ENCODE data around the gene SIAH2. TPM values are rescaled to one million over a fixed set of nuclear protein-coding genes. Genes with fewer than 3 reads are reported as not detected.

Gene SIAH2
- polyA plus RNA-seq, 4 donors = 14.5 to 20.0 (median 16.3) TPM

DNA sequence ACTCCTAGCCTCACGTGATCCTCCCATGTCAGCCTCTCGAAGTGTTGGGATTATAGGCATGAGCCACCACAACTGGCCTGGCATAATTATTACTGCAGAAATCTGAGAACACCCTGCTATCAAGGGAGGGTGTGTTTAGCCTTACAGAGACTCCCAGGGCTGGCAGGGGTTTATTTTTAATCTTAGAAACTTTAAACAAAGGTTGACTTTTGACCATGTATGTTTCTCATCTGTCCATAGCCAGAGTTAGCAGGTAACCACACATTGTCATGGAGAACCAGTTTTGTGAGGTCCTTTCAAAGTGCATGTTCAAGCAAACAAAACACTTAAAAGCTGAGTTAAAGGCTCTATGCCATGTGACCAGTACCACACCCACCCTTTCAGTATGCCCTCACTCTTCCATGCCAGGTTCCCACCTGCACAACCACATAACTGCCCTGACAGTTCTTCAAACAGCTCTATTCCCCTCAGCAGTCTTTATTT, 11.1 kb downstream of the SIAH2 start:
- DNase-seq (peak; percentile 73 to 82), FAIRE-seq (no peak)
- H3K4me3 ChIP-seq (ENCODE audit: low read depth in 1 of 3, low read length in 3 of 3) = no peak overlapping the region
- H3K9me3 ChIP-seq (ENCODE audit: control insufficient read depth in 2 of 2, insufficient read depth in 1 of 2, low read depth in 1 of 2, low read length in 1 of 2) = no peaks in the 10 kb centered on the region
- H3K27me3 ChIP-seq (ENCODE audit: control insufficient read depth in 3 of 3, insufficient read depth in 3 of 3, low read length in 3 of 3) = no peaks in the 10 kb centered on the region
- peaks cover 0 to 13% (median 0%) of the 10 kb centered on the region in 3 donors for H3K36me3 ChIP-seq (ENCODE audit: control insufficient read depth in 3 of 3, insufficient read depth in 2 of 3, low read depth in 1 of 3, low read length in 3 of 3)
- peaks cover 13 to 35% (median 17%) of the 10 kb centered on the region in 3 donors for H3K4me1 ChIP-seq (ENCODE audit: control insufficient read depth in 3 of 3, insufficient read depth in 2 of 3, low read depth in 1 of 3, low read length in 2 of 3)
- peak overlapping the region; percentile 32 to 49 (median 48) for H3K27ac ChIP-seq (ENCODE audit: low read depth in 1 of 3, low read length in 2 of 3)
- 23 to 60% (median 48%) methylated on average over 2 of the region's 2 CpGs for WGBS, 3 donors

DNA sequence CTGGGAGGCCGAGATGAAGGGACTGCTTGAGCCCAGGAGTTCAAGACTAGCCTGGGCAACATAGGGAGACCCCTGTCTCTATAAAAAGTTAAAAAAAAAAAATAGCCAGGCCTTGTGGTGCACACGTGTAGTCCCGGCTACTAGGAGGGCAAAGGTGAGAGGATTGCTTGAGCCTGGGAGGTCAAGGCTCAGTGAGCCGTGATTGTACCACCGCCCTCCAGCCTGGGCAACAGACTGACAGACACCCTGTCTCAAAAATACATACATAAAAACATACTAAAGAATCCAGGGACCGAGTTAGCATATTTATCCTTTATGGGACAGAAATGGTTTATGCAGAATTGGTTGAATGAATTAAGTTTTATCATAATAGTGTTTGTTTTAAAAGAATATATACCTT, 13.7 kb downstream of the SIAH2 start:
- FAIRE-seq = no peak
- H3K4me1 ChIP-seq (ENCODE audit: control insufficient read depth in 3 of 3, insufficient read depth in 2 of 3, low read depth in 1 of 3, low read length in 2 of 3) = peaks cover 8 to 31% (median 20%) of the 10 kb centered on the region in 3 donors
- DNase-seq = no peak
- H3K4me3 ChIP-seq (ENCODE audit: low read depth in 1 of 3, low read length in 3 of 3) = no peak overlapping the region
- H3K9me3 ChIP-seq (ENCODE audit: control insufficient read depth in 2 of 2, insufficient read depth in 1 of 2, low read depth in 1 of 2, low read length in 1 of 2) = no peaks in the 10 kb centered on the region
- H3K27me3 ChIP-seq (ENCODE audit: control insufficient read depth in 3 of 3, insufficient read depth in 3 of 3, low read length in 3 of 3) = no peaks in the 10 kb centered on the region
- WGBS, 3 donors = 36 to 66% (median 51%) methylated on average over 6 of the region's 6 CpGs
- peaks cover 0 to 13% (median 0%) of the 10 kb centered on the region in 3 donors for H3K36me3 ChIP-seq (ENCODE audit: control insufficient read depth in 3 of 3, insufficient read depth in 2 of 3, low read depth in 1 of 3, low read length in 3 of 3)
- no peak overlapping the region for H3K27ac ChIP-seq (ENCODE audit: low read depth in 1 of 3, low read length in 2 of 3)

DNA sequence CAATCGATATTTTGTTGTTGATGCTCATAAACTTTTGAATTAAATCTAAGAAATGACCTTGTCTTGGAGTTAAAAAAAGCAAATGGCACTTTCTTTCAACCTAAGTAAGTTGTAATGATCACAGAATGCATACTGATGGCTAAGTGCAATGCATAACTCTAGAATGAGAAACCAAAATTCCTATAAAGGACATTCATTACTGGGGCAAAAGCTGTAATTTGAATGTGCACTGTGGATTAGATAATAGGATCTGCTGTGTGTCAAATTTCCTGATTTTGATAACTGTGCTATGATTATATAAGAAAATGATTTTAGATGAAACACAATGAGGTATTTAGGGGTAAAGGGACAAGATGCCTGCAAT, 14.3 kb downstream of the SIAH2 start:
- H3K9me3 ChIP-seq (ENCODE audit: control insufficient read depth in 2 of 2, insufficient read depth in 1 of 2, low read depth in 1 of 2, low read length in 1 of 2) = no peaks in the 10 kb centered on the region
- FAIRE-seq (no peak), DNase-seq (no peak)
- 43 to 64% (median 50%) methylated on average over 1 of the region's 1 CpG for WGBS, 3 donors
- peaks cover 0 to 13% (median 0%) of the 10 kb centered on the region in 3 donors for H3K36me3 ChIP-seq (ENCODE audit: control insufficient read depth in 3 of 3, insufficient read depth in 2 of 3, low read depth in 1 of 3, low read length in 3 of 3)
- H3K27ac ChIP-seq (ENCODE audit: low read depth in 1 of 3, low read length in 2 of 3) = no peak overlapping the region
- H3K4me1 ChIP-seq (ENCODE audit: control insufficient read depth in 3 of 3, insufficient read depth in 2 of 3, low read depth in 1 of 3, low read length in 2 of 3) = peaks cover 12 to 31% (median 20%) of the 10 kb centered on the region in 3 donors
- H3K4me3 ChIP-seq (ENCODE audit: low read depth in 1 of 3, low read length in 3 of 3) = no peak overlapping the region
- no peaks in the 10 kb centered on the region for H3K27me3 ChIP-seq (ENCODE audit: control insufficient read depth in 3 of 3, insufficient read depth in 3 of 3, low read length in 3 of 3)

DNA sequence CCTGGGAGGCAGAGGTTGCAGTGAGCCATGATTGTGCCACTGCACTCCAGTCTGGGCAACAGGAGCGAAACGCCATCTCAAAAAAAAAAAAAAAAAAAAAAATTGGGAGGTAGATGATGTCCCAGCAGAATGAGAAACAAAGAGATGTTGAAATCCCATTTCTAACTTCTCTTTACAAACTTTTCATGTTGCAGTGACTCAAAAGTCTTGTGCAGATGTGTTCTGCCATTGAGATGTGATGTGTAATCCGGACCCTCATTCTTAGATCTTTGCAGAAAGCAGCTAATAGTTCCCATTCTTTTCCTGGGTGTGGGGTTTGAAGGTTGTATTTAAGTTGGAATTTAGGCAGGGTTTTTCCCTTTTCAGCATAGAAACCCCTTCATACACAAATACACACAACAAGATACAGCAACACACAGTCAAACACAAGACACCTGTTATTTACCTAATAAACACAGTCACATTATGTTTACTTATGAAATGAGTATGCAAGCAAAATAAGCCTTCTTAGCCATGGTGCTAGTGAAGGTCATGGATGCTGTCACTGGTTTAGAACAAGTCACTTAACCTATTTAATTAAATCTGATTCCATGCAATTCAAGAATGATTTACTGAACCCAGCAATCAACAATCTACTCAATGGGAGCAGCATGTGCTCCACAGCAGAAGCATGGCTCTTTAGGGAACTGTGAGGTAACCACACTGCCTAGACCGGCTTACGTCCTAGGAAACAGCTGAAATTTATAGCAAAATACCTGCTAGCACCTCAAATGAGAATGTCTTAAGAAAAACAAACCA, 14.9 kb downstream of the SIAH2 start:
- Histone ChIP-seq H3K36me3 (ENCODE audit: control insufficient read depth in 3 of 3, insufficient read depth in 2 of 3, low read depth in 1 of 3, low read length in 3 of 3) (peaks cover 0 to 10% (median 0%) of the 10 kb centered on the region in 3 donors), H3K9me3 (ENCODE audit: control insufficient read depth in 2 of 2, insufficient read depth in 1 of 2, low read depth in 1 of 2, low read length in 1 of 2) (no peaks in the 10 kb centered on the region), H3K27ac (ENCODE audit: low read depth in 1 of 3, low read length in 2 of 3) (no peak overlapping the region), H3K4me1 (ENCODE audit: control insufficient read depth in 3 of 3, insufficient read depth in 2 of 3, low read depth in 1 of 3, low read length in 2 of 3) (peaks cover 12 to 31% (median 20%) of the 10 kb centered on the region in 3 donors), H3K4me3 (ENCODE audit: low read depth in 1 of 3, low read length in 3 of 3) (no peak overlapping the region), H3K27me3 (ENCODE audit: control insufficient read depth in 3 of 3, insufficient read depth in 3 of 3, low read length in 3 of 3) (no peaks in the 10 kb centered on the region)
- 87 to 95% (median 90%) methylated on average over 5 of the region's 5 CpGs for WGBS, 3 donors
- no peak for DNase-seq
- FAIRE-seq = no peak

DNA sequence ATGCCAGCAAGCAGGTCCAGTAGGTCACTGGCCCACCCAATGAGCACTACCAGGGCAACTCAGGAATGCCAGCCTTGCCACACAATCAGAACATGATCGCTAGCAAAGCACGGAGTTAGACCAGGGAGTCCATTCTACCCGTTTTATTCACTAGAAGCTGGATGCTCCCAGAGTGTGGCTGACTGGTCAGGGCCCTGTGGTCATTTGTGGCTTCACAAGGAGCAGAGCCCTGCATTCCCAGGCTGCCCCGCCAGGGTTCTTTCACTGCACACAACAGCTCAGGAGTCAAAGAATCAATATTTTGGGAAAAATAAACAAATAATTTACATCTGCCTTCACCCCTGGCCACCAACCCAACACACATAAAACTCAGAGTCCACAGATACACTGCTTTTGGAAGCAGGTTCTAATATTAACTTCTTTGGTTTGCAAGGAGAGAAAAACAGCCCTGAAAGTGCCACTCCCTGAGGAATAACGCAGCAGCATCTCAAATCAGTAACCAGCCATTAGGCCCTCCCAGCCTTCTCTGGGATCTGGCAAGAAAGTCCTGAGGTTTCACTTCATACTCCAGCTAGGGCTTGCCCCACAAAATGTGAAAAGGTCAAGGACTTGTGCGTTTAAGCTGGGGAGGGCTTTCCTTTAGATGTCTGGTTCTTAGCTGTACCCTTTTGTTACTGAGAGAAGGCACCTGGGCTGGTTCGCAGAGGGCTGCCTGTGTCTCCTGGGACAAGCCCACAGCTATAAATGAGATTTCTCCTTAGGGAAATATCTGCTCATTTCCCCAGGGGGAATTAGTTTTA, 16.0 kb downstream of the SIAH2 start:
- H3K27me3 ChIP-seq (ENCODE audit: control insufficient read depth in 3 of 3, insufficient read depth in 3 of 3, low read length in 3 of 3) = no peaks in the 10 kb centered on the region
- peaks cover 0 to 11% (median 0%) of the 10 kb centered on the region in 3 donors for H3K36me3 ChIP-seq (ENCODE audit: control insufficient read depth in 3 of 3, insufficient read depth in 2 of 3, low read depth in 1 of 3, low read length in 3 of 3)
- no peaks in the 10 kb centered on the region for H3K9me3 ChIP-seq (ENCODE audit: control insufficient read depth in 2 of 2, insufficient read depth in 1 of 2, low read depth in 1 of 2, low read length in 1 of 2)
- H3K4me1 ChIP-seq (ENCODE audit: control insufficient read depth in 3 of 3, insufficient read depth in 2 of 3, low read depth in 1 of 3, low read length in 2 of 3) = peaks cover 10 to 29% (median 18%) of the 10 kb centered on the region in 3 donors
- no peak overlapping the region for H3K4me3 ChIP-seq (ENCODE audit: low read depth in 1 of 3, low read length in 3 of 3)
- WGBS, 3 donors = 68 to 72% (median 71%) methylated on average over 7 of the region's 7 CpGs
- no peak for DNase-seq
- H3K27ac ChIP-seq (ENCODE audit: low read depth in 1 of 3, low read length in 2 of 3) = peak overlapping the region in 1 of 3 donors; percentile 6
- FAIRE-seq = no peak

DNA sequence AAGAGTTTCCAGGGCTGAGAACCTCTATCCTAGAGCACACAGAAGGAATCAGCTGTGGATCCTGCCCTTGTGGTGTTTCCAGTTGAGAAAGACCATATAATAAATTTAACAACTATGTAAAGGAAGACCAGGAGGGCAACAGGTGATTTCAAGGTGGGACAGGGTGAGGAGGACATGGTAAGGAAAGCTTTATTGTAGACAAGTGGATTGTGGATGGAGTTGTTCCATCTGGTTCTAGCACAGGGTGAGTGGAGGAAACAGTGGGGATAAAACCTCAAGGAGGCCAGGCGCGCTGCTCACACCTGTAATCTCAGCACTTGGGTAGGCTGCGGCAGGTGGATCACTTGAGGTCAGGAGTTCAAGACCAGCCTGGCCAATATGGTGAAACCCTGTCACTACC, 17.1 kb downstream of the SIAH2 start:
- peaks cover 9 to 17% (median 17%) of the 10 kb centered on the region in 3 donors for H3K4me1 ChIP-seq (ENCODE audit: control insufficient read depth in 3 of 3, insufficient read depth in 2 of 3, low read depth in 1 of 3, low read length in 2 of 3)

DNA sequence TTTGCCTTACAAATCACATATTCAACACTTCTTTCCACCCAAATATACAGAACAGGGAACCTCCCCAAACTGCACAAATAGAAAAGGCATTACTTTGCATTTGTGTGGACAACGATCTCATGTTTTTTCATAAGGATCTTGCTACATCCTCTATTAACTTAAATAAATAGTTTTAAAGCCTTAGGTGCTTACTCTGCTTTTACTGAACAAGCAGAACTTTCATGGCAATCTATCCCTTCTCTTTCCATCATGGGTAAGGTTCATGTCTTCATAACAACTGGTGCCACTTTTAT, 18.1 kb downstream of the SIAH2 start:
- WGBS, 3 donors = 11 to 31% (median 21%) methylated on average over 1 of the region's 1 CpG
- Histone ChIP-seq H3K9me3 (ENCODE audit: control insufficient read depth in 2 of 2, insufficient read depth in 1 of 2, low read depth in 1 of 2, low read length in 1 of 2) (no peaks in the 10 kb centered on the region), H3K27ac (ENCODE audit: low read depth in 1 of 3, low read length in 2 of 3) (no peak overlapping the region), H3K27me3 (ENCODE audit: control insufficient read depth in 3 of 3, insufficient read depth in 3 of 3, low read length in 3 of 3) (no peaks in the 10 kb centered on the region), H3K4me3 (ENCODE audit: low read depth in 1 of 3, low read length in 3 of 3) (no peak overlapping the region), H3K36me3 (ENCODE audit: control insufficient read depth in 3 of 3, insufficient read depth in 2 of 3, low read depth in 1 of 3, low read length in 3 of 3) (peaks cover 0 to 16% (median 0%) of the 10 kb centered on the region in 3 donors), H3K4me1 (ENCODE audit: control insufficient read depth in 3 of 3, insufficient read depth in 2 of 3, low read depth in 1 of 3, low read length in 2 of 3) (peaks cover 9 to 17% (median 16%) of the 10 kb centered on the region in 3 donors)
- FAIRE-seq = no peak
- DNase-seq = no peak

More for the DNA sequence above, 17.1 kb downstream of the SIAH2 start:
- H3K27ac ChIP-seq (ENCODE audit: low read depth in 1 of 3, low read length in 2 of 3) = no peak overlapping the region
- no peaks in the 10 kb centered on the region for H3K9me3 ChIP-seq (ENCODE audit: control insufficient read depth in 2 of 2, insufficient read depth in 1 of 2, low read depth in 1 of 2, low read length in 1 of 2)
- H3K27me3 ChIP-seq (ENCODE audit: control insufficient read depth in 3 of 3, insufficient read depth in 3 of 3, low read length in 3 of 3) = no peaks in the 10 kb centered on the region
- H3K4me3 ChIP-seq (ENCODE audit: low read depth in 1 of 3, low read length in 3 of 3) = no peak overlapping the region
- FAIRE-seq (no peak), DNase-seq (no peak)
- 96 to 100% (median 97%) methylated on average over 3 of the region's 3 CpGs for WGBS, 3 donors
- H3K36me3 ChIP-seq (ENCODE audit: control insufficient read depth in 3 of 3, insufficient read depth in 2 of 3, low read depth in 1 of 3, low read length in 3 of 3) = peaks cover 0 to 13% (median 0%) of the 10 kb centered on the region in 3 donors

DNA sequence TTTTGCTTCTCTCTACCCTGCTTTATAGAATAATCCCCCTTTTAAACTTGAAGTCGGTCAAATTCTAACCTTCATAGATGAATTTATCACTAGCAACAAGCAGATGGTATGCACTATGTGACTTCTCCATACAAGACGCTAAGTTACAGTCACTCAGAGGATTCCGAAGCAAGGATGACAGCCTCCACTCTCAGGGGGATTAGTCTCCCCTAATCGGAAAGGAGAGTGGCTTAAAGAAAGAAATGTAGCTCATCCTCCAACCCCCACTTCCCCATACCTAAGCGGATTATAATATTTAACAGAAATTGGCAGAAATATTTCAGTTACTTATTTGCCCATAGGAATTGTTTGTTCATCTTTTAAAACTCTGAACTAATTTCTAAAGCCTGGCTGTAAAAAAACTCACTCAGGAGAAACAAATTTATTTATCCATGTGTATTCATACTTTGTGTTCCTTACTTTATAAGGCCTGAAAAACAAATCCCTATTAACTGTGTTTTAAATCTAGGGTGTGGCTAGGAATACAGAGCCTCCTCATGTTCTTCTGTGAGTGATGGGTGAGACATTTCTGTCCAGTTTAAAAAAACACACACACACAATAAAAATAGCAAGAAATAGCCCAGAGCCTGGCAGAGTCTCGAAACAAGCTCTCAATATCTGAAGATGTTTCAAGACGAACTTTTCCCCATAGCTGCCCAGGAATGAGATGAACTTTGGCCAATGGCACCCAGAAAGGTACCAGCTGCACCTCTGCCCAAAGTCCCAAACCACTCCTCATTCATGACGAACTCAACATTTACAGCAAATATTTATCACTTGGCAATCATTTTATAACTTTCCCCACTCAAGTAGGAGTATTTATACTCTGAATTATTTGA, 18.7 kb downstream of the SIAH2 start:
- 54 to 63% (median 58%) methylated on average over 8 of the region's 8 CpGs for WGBS, 3 donors
- FAIRE-seq (no peak), DNase-seq (peak in 1 of 2 donors; percentile 81)

More for the DNA sequence above, 18.7 kb downstream of the SIAH2 start:
- Histone ChIP-seq H3K4me3 (ENCODE audit: low read depth in 1 of 3, low read length in 3 of 3) (no peak overlapping the region), H3K27me3 (ENCODE audit: control insufficient read depth in 3 of 3, insufficient read depth in 3 of 3, low read length in 3 of 3) (no peaks in the 10 kb centered on the region), H3K27ac (ENCODE audit: low read depth in 1 of 3, low read length in 2 of 3) (peak overlapping the region in 1 of 3 donors; percentile 3), H3K4me1 (ENCODE audit: control insufficient read depth in 3 of 3, insufficient read depth in 2 of 3, low read depth in 1 of 3, low read length in 2 of 3) (peaks cover 7 to 19% (median 14%) of the 10 kb centered on the region in 3 donors), H3K36me3 (ENCODE audit: control insufficient read depth in 3 of 3, insufficient read depth in 2 of 3, low read depth in 1 of 3, low read length in 3 of 3) (peaks cover 0 to 16% (median 0%) of the 10 kb centered on the region in 3 donors), H3K9me3 (ENCODE audit: control insufficient read depth in 2 of 2, insufficient read depth in 1 of 2, low read depth in 1 of 2, low read length in 1 of 2) (no peaks in the 10 kb centered on the region)

All from small intestine (tissue), 7 donors.